Skin of body (tissue), 2 donors: ENCODE results near the gene GJB4. TPM values are rescaled to one million over a fixed set of nuclear protein-coding genes. Genes with fewer than 3 reads are reported as not detected.
"Not testable (repeated sequence)": the region's sequence is repeated elsewhere in the genome, so short reads cannot be mapped to it uniquely, and the experiment has no call there.

Experiments used
- DNase-seq: peaks from one replicate; lab custom pipeline; 2025; lab: John Stamatoyannopoulos, UW
- total RNA-seq: library from RNA; depleted of rRNA; stranded (reverse); fragments of >200 nt; gene quantifications from one replicate; pipeline ENCODE4 v1.2.3, GENCODE V29; 2014

The GJB4 gene
- total RNA-seq, 1 donor from 2014 or later, result 4.7 TPM

DNA sequence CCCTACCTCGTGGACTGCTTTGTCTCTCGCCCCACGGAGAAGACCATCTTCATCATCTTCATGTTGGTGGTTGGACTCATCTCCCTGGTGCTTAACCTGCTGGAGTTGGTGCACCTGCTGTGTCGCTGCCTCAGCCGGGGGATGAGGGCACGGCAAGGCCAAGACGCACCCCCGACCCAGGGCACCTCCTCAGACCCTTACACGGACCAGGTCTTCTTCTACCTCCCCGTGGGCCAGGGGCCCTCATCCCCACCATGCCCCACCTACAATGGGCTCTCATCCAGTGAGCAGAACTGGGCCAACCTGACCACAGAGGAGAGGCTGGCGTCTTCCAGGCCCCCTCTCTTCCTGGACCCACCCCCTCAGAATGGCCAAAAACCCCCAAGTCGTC is 35.2 kb downstream of the GJB4 start:
- no peak for DNase-seq

DNA sequence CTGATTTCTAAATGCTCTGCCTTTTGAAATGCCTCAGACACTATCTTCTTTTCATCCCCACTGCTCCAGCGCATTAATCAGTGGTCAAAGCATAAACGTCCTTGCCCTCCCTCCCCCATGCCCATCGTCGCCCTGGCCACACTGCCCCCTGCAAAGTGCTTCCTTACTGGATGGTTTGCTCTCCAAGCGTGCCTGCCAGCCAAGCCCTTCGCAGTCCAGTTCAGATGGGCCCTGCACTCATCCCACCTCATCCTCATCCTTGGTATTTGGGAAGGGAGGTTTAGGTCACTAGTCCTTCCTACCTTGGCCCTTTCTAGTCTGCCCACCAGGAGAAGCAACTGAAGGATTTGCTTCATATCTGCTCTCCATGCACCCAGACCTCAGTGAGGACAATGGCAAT is 36.4 kb downstream of the GJB4 start:
- DNase-seq, result no peak

DNA sequence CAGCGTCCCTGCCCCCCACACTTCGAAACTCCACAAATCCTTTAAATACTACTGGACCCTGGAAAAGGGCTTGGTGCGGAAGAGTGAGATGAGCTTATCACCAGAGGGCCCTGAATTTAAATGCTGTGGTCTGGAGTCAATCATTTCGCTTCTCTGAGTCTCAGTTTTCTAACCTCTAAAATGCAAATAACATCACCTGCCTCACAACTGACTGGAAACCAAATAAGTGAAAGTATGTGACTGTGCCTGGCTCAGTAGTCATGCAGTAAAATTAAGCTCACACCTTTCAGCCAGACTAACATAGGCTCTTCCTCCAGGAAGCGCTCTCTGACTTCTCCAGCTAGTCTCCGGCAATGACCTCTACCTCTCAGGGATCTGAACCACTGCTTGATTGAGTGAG is 37.5 kb downstream of the GJB4 start:
- no peak for DNase-seq

DNA sequence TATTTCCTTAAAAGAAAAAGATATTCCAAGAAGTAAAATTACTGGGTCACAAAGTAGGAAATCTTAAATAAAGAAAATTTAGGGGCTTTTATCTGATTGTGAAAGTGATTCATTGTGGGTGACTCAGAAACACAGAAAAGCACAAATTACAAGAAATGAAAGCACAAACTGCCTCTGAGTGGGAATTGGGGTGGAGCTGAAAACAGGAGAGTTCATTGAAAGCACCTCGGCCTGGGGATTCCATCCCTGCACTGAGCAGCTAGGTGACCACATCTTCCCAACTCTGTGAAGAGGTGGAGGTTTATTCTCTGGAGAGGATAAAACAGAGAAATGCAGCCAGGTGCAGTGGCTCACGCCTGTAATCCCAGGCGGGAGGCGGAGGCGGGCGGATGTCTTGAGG is 40.7 kb downstream of the GJB4 start:
- no peak for DNase-seq

DNA sequence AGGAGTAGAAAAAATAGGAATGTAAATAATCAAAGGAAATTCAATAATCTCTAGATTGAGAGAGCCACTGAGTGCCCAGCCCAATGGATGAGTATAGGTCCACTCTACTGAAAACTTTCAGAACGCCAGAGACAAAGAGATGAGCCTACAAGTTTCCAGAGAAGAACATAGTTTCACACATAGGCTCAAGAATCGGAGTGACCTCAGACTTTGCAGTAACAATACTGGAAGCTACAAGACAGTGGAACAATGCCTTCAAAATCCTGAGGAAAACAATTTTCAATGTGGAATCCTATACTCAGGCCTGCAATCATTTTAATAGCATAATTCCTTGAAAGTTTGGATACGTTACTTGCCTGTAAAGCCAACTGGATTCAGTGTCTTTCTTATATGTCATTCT is 44.2 kb downstream of the GJB4 start:
- DNase-seq, result no peak

DNA sequence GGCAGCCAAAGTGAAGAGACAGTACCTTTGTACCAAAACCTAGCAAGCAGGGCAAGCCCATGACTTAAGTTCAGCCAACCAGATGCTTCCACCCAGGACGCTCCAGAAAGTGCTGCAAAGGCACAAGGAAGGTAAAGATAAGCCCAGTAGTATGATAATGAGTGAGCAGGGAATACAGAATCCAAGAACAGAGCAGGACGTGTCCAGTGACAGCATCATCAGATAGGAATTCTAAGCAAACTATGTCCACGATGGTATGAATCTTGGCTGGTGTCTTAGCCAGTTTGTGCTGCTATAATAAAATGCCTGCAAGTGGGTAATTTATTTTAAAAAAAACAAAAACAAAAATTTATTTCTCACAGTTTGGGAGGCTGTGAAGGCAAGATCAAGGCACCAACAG is 46.9 kb downstream of the GJB4 start:
- no peak for DNase-seq

DNA sequence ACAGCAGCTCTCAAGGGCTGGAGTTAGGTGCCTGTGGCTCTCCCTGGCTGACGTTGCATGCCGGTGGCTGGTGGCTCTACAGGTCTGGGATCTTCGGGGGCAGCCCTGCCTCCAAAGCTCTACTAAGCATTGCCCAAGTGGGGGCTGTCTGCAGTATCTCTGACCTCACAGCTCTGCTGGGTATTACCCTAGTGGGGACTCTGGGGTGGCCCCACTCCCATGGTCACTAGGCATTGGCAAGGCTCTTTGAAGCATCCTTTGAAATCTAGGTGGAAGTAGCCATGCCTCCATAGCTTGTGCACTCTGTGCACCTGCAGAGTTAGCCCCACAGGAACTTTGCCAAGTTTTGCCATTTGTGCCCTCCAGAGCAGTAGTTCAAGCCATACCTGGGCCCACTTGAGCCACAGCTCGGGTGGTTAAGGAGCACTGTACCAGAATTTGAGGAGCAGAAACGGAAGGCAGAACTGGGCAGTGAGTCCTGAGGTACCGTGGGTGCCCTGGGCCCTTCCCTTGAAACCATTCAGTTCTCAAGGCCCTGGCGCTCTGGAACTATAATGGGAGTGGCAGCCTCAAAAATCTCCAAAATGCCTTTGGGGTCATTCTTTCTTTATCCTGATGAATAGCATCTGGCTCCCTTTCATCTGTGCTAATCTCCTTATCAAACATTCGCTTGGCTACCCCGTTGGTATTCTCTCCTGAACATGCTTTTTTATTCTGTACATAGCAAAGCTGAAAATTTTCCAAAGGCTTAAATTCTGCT is 48.7 kb downstream of the GJB4 start:
- no peak for DNase-seq

DNA sequence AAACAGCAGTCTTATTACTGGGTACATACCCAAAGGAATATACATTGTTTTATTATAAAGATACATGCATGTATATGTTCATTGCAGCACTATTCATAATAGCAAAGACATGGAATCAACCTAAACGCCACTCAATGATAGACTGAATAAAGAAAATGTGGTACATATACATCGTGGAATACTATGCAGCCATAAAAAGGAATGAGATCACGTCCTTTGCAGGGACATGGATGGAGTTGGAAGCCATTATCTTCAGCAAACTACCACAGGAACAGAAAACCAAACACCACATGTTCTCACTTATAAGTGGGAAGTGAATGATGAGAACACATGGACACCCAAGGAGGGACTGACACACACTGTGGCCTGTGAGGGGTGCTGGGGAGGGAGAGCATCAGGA is 51.2 kb downstream of the GJB4 start:
- not testable (repeated sequence) for DNase-seq

Other genes starting within 250 kb of the GJB4 start
- 18.0 TPM for gene GJB5, start 4.7 kb upstream of the GJB4 start, total RNA-seq
- 18.2 TPM for gene GJB3, start 21.5 kb downstream of the GJB4 start, total RNA-seq
- 6.1 TPM for gene GJA4, start 33.3 kb downstream of the GJB4 start, total RNA-seq
- gene SMIM12, start 100.0 kb downstream of the GJB4 start, total RNA-seq, result 8.0 TPM
- gene DLGAP3, start 169.9 kb downstream of the GJB4 start, total RNA-seq, result under 0.01 TPM
- 17.0 TPM for gene TMEM35B, start 225.6 kb downstream of the GJB4 start, total RNA-seq